Panc1 (cell line): ENCODE measurements around the gene ADAMTS6.

Experiments
- POLR2AphosphoS5 ChIP-seq: IDR thresholded peaks from 2 replicates; pipeline ENCODE4 v1.6.1; 2012; ENCODE audit warnings: mild to moderate bottlenecking, low read depth, low read length, moderate library complexity
- REST ChIP-seq, 2 experiments: IDR thresholded peaks; 2 replicates each; pipeline ENCODE4 v1.6.1; 2011 to 2012; ENCODE audit warnings: low read depth in 2 of 2, control low read depth in 1 of 2, low read length in 1 of 2, mild to moderate bottlenecking in 1 of 2, moderate library complexity in 1 of 2; ENCODE audit not compliant: insufficient read depth in 1 of 2
- SIN3A ChIP-seq: IDR thresholded peaks from 2 replicates; pipeline ENCODE4 v1.6.1; 2012; ENCODE audit warnings: low read depth, mild to moderate bottlenecking, low read length, moderate library complexity, borderline replicate concordance; ENCODE audit not compliant: insufficient read depth
- TCF7L2 ChIP-seq: IDR thresholded peaks from 2 replicates; pipeline ENCODE4 v1.6.1; 2011; ENCODE audit warnings: mild to moderate bottlenecking, low read depth, low read length, inconsistent platforms
- TF ChIP-seq, protein P1 (sequence below): fragments of 450-650 bp; IDR thresholded peaks from 2 replicates; pipeline ENCODE4 v1.5.1; 2017; ENCODE audit warnings: mild to moderate bottlenecking

- TF ChIP-seq, protein P1, sequence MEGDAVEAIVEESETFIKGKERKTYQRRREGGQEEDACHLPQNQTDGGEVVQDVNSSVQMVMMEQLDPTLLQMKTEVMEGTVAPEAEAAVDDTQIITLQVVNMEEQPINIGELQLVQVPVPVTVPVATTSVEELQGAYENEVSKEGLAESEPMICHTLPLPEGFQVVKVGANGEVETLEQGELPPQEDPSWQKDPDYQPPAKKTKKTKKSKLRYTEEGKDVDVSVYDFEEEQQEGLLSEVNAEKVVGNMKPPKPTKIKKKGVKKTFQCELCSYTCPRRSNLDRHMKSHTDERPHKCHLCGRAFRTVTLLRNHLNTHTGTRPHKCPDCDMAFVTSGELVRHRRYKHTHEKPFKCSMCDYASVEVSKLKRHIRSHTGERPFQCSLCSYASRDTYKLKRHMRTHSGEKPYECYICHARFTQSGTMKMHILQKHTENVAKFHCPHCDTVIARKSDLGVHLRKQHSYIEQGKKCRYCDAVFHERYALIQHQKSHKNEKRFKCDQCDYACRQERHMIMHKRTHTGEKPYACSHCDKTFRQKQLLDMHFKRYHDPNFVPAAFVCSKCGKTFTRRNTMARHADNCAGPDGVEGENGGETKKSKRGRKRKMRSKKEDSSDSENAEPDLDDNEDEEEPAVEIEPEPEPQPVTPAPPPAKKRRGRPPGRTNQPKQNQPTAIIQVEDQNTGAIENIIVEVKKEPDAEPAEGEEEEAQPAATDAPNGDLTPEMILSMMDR: no peak
- TF ChIP-seq SIN3A: no peak
- TF ChIP-seq POLR2AphosphoS5: no peak
- TF ChIP-seq TCF7L2: no peak
- TF ChIP-seq REST (IDR thresholded peaks at IDR 0.05; ENCODE audit: insufficient read depth in 1 of 2, low read depth in 2 of 2, low read length in 1 of 2): no peak
Observed at GRCh38 chr5:65191554-65192135, 290.1 kb downstream of the ADAMTS6 start.
